ENCODE data around the gene SRRM3.
"Not testable (repeated sequence)": the region's sequence is repeated elsewhere in the genome, so short reads cannot be mapped to it uniquely, and the experiment has no call there.

The SRRM3 gene

DNA sequence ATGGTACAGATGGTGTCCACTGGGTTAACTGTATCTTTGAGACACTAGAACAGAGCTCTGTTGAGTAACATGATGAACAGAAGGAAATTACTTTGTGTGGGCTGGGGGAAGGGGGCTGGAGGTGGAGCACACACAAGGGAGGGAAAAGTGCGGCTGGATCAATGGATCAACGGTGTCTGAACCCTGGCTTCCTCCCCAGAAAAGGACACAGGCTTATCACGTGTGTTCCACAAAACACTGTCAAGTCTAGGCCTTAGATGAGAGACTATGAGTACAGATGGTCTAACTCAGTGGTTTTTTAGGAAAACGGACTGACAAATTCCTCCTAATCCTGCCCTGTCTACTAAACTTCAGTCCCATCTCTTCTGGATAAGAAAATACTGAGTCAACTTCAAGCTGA is 128.6 kb downstream of the SRRM3 start:
- no peaks in the 10 kb centered on the region for H3K9me3 Mint-ChIP-seq
- H3K27ac Mint-ChIP-seq: no peak overlapping the region

DNA sequence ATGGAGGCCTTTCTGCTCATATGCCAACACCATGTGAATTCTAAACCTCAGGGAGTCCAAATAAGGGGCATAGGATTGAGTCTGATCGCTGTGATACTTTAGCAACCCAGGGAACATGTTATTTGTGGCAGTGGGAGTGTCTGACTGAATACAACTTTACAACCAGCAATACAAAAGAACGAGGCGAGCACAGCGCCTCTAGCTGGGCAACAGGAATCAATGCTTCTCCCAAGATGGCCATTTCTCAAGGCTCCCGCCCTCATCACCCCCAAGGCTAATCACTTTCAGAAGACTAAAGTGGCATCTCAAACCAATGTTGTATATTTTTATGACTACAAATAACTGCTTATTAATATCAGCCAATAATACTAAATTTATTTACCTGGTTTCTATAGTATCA is 129.0 kb downstream of the SRRM3 start:
- H3K4me1 Mint-ChIP-seq (ENCODE audit: low read depth in 2 of 2): peaks cover 17 to 51% of the 10 kb centered on the region in 2 donors
- no peak for ATAC-seq (replicated peaks)
- no peaks in the 10 kb centered on the region for H3K9me3 Mint-ChIP-seq
- no peak overlapping the region for H3K4me3 Mint-ChIP-seq
- DNase-seq: no peak
- peaks cover 72% of the 10 kb centered on the region for H3K36me3 Mint-ChIP-seq (ENCODE audit: insufficient read depth)
- H3K27me3 Mint-ChIP-seq: no peaks in the 10 kb centered on the region
- no peak overlapping the region for H3K27ac Mint-ChIP-seq

More for the DNA sequence above, 128.6 kb downstream of the SRRM3 start:
- Mint-ChIP-seq H3K4me1 (ENCODE audit: low read depth in 2 of 2) (peaks cover 17 to 51% of the 10 kb centered on the region in 2 donors), H3K27me3 (no peaks in the 10 kb centered on the region), H3K4me3 (no peak overlapping the region), H3K36me3 (ENCODE audit: insufficient read depth) (peaks cover 75% of the 10 kb centered on the region)
- ATAC-seq (replicated peaks) (no peak), DNase-seq (no peak)

DNA sequence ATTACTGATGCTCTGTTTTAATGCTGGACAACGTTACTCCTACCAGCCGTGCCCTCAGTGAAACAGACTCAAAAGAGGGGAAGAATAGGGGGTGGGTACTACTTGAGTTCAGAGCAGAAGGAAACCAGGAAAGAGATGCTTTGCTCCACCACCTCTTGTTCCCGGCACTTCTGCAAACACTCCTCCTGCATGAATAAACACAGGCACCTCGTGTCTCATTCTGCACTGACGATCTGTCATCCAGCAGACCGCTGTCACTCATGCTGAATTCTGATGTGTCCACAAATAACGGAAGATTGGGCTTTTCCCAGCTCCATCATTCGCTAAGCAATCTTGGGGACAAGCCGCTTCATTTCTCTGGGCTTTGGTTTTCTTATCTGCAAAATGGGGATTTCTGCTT is 130.4 kb downstream of the SRRM3 start:
- no peak for DNase-seq
- H3K36me3 Mint-ChIP-seq (ENCODE audit: insufficient read depth): peaks cover 68% of the 10 kb centered on the region
- peak overlapping the region in 1 of 2 donors; percentile 41 for H3K27ac Mint-ChIP-seq

DNA sequence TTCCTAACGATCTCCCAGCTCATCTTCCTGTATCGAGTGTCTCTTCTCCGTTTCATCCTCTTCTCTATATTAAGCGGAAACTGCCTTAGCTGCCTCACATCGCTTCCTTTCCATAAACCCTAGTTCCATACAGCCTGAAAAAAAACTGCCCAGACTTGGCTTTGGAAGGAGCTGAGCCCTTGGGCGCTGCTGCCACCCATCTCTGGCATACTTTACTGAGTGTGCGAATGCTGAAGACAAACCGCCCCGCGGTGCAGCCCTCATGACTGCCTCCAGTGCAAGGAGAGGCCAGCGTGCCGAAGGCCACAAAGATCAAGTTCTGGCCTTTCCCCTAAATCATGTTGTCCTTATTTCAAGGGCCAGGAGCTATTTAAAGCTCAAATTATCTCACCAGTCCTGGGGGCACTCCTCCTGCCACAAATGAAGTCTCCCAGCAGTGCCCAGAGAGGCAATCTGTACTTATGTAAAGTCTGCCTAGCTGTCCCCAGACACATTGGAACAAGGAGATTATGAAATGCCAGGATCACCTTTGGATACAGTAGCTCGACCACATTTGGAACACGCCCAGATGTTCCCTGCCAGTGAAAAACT is 131.9 kb downstream of the SRRM3 start:
- DNase-seq: no peak
- H3K4me1 Mint-ChIP-seq (ENCODE audit: low read depth in 2 of 2): peaks cover 25 to 60% of the 10 kb centered on the region in 2 donors
- peaks cover 60% of the 10 kb centered on the region for H3K36me3 Mint-ChIP-seq (ENCODE audit: insufficient read depth)
- H3K4me3 Mint-ChIP-seq: no peak overlapping the region
- H3K9me3 Mint-ChIP-seq: no peaks in the 10 kb centered on the region
- no peak for ATAC-seq (replicated peaks)
- H3K27me3 Mint-ChIP-seq: no peaks in the 10 kb centered on the region
- H3K27ac Mint-ChIP-seq: peak overlapping the region; percentile 59 to 75

More for the DNA sequence above, 130.4 kb downstream of the SRRM3 start:
- Mint-ChIP-seq H3K4me3 (no peak overlapping the region), H3K27me3 (no peaks in the 10 kb centered on the region), H3K9me3 (no peaks in the 10 kb centered on the region), H3K4me1 (ENCODE audit: low read depth in 2 of 2) (peaks cover 21 to 53% of the 10 kb centered on the region in 2 donors)
- no peak for ATAC-seq (replicated peaks)

DNA sequence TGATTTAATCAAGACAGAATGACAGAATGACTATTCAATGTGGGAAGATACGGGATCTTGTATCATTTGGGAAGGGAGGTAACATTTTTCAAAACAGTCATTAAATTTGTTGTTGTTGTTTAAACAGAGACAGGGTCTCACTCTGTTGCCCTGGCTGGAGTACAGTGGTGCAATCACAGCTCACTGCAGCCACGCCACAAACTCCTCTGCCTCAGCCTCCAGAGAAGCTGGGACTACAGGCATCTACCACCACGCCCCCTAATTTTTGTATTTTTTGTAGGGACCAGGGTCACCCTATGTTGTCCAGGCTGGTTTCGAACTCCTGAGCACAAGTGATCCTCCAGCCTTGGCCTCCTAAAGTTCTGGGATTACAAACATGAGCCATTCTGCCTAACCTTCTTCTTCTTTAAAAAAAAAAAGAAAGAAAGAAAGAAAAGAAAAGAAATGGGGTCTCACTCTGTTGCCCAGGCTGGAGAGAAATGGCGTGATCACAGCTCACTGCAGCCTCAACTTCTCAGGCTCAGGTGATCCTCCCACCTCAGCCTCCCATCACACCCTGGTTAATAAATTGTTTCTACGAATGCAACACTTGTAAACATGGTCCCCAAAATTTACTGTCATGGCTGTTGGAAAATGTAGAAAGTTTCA is 132.7 kb downstream of the SRRM3 start:
- no peaks in the 10 kb centered on the region for H3K27me3 Mint-ChIP-seq
- no peak overlapping the region for H3K4me3 Mint-ChIP-seq
- DNase-seq: no peak
- H3K9me3 Mint-ChIP-seq: no peaks in the 10 kb centered on the region
- peak overlapping the region in 1 of 2 donors; percentile 75 for H3K27ac Mint-ChIP-seq
- ATAC-seq (replicated peaks): no peak
- peaks cover 51% of the 10 kb centered on the region for H3K36me3 Mint-ChIP-seq (ENCODE audit: insufficient read depth)
- peaks cover 23 to 60% of the 10 kb centered on the region in 2 donors for H3K4me1 Mint-ChIP-seq (ENCODE audit: low read depth in 2 of 2)

DNA sequence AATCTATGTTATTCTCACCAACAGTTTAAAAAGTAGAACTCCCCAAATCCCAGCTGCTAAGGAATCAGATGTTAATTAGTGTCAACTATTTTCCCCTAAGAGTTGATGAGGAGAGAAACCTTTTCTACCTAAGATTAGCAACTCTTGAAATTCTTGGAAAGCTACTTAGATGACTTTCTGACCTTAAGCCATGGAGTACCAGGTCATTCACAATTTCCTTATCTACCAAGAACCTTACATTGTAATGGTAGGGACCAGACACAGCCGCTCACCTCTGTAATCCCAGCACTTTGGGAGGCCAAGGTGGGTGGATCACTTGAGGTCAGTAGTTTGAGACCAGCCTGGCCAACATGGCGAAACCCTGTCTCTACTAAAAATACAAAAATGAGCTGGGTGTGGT is 133.7 kb downstream of the SRRM3 start:
- peaks cover 45% of the 10 kb centered on the region for H3K36me3 Mint-ChIP-seq (ENCODE audit: insufficient read depth)
- not testable (repeated sequence) for H3K27me3 Mint-ChIP-seq; H3K27ac Mint-ChIP-seq; H3K9me3 Mint-ChIP-seq; DNase-seq; ATAC-seq (replicated peaks); H3K4me3 Mint-ChIP-seq
- peaks cover 17 to 57% of the 10 kb centered on the region in 2 donors for H3K4me1 Mint-ChIP-seq (ENCODE audit: low read depth in 2 of 2)

DNA sequence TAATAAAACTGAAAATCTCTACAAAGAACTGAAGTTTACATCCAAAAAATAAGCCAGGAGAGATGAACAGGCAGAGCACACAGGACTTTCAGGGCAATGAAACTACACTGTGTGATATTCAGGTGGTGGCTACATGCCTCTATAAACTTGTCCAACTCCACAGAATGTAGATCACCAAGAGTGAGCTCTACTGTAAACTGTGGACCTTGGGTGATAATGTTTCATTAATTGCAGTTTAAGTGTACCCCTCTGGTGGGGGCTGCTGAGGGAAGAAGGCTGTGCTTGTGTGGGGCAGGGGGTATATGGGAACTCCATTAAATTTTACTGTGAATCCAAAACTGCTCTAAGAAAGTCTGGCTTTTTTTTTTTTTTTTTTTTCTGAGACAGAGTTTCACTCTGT is 134.4 kb downstream of the SRRM3 start:
- H3K9me3 Mint-ChIP-seq: no peaks in the 10 kb centered on the region
- peaks cover 19 to 56% of the 10 kb centered on the region in 2 donors for H3K4me1 Mint-ChIP-seq (ENCODE audit: low read depth in 2 of 2)
- H3K27me3 Mint-ChIP-seq: no peaks in the 10 kb centered on the region
- no peak for ATAC-seq (replicated peaks)
- H3K4me3 Mint-ChIP-seq: no peak overlapping the region
- peaks cover 40% of the 10 kb centered on the region for H3K36me3 Mint-ChIP-seq (ENCODE audit: insufficient read depth)
- DNase-seq: no peak
- peak overlapping the region in 1 of 2 donors; percentile 70 for H3K27ac Mint-ChIP-seq
